Mucosa of rectum (tissue), 2 donors: Measurements from ENCODE around the gene RASGRF2.

Source experiments
- H3K27ac ChIP-seq, 2 donors: one replicate each; pipeline ENCODE4 v1.7.0; 2013; ENCODE audit warnings: inconsistent platforms in 2 of 2, low read depth in 2 of 2, low read length in 2 of 2
- H3K27me3 ChIP-seq, 2 donors: one replicate each; pipeline ENCODE4 v1.7.0; 2013; ENCODE audit warnings: low read length in 2 of 2; ENCODE audit not compliant: control insufficient read depth in 2 of 2, insufficient read depth in 2 of 2
- H3K36me3 ChIP-seq, 2 donors: one replicate each; pipeline ENCODE4 v1.7.0; 2013; ENCODE audit warnings: low read length in 2 of 2; ENCODE audit not compliant: control insufficient read depth in 2 of 2, insufficient read depth in 2 of 2
- H3K4me1 ChIP-seq, 2 donors: one replicate each; pipeline ENCODE4 v1.7.0; 2013; ENCODE audit warnings: low read length in 2 of 2, mild to moderate bottlenecking in 1 of 2; ENCODE audit not compliant: control insufficient read depth in 2 of 2, insufficient read depth in 2 of 2
- H3K4me3 ChIP-seq, 2 donors: one replicate each; pipeline ENCODE4 v1.7.0; 2013; ENCODE audit warnings: low read length in 2 of 2
- H3K9ac ChIP-seq, 2 donors: one replicate each; pipeline ENCODE4 v1.7.0; 2013; ENCODE audit warnings: low read length in 2 of 2, low read depth in 1 of 2, mild to moderate bottlenecking in 1 of 2
- H3K9me3 ChIP-seq, 2 donors: one replicate each; pipeline ENCODE4 v1.7.0; 2013; ENCODE audit warnings: low read length in 2 of 2; ENCODE audit not compliant: control insufficient read depth in 2 of 2
- donor health status: healthy.
- donor health status: Normal muscosa, but diverticular disease.

RASGRF2 gene

DNA sequence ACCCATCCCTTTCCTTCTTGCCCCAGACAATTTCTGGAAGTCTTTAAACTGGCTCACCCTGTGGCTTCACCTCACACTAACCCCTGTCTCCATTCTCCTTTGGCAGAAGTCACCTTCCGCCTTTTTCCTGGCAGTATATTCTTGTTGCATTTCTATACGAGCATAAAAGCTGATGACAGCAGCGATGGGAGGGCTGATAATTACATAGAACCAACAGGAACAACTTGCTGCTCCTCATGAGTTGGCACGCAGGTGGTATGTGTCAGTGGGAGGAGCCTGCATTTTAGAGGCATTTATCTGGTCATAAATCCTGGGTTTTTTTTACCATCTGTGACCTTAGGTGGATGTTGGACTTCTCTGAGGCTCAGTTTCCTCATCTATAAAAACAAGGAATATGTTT lies 211.6 kb downstream of the RASGRF2 start:
- Histone ChIP-seq H3K4me3 (no peak overlapping the region), H3K27ac (no peak overlapping the region), H3K27me3 (no peaks in the 10 kb centered on the region), H3K4me1 (peaks cover 0 to 3% of the 10 kb centered on the region in 2 donors), H3K9me3 (no peaks in the 10 kb centered on the region), H3K36me3 (no peaks in the 10 kb centered on the region), H3K9ac (no peak overlapping the region)

DNA sequence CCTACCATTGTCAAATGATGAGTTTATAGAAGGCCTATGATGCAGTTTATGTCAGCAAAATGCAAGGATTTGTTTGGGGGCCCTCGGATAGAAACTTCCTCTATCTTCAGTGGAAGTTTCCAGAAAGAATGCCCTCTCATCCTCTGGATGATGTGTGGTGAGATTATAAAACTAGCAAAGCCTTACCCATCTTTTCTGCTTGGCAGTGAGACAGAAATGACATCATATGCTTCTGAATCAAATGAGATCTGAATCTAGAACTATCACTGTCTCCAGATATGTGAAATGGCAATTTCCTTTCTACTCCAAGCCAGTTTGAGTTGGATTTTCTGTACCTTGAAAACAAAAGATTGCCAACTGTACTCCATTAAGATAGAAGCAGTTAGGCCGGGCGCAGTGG lies 212.5 kb downstream of the RASGRF2 start:
- Histone ChIP-seq H3K36me3 (no peaks in the 10 kb centered on the region), H3K27me3 (no peaks in the 10 kb centered on the region), H3K4me1 (peaks cover 0 to 3% of the 10 kb centered on the region in 2 donors), H3K27ac (no peak overlapping the region), H3K9me3 (no peaks in the 10 kb centered on the region), H3K4me3 (no peak overlapping the region), H3K9ac (no peak overlapping the region)

DNA sequence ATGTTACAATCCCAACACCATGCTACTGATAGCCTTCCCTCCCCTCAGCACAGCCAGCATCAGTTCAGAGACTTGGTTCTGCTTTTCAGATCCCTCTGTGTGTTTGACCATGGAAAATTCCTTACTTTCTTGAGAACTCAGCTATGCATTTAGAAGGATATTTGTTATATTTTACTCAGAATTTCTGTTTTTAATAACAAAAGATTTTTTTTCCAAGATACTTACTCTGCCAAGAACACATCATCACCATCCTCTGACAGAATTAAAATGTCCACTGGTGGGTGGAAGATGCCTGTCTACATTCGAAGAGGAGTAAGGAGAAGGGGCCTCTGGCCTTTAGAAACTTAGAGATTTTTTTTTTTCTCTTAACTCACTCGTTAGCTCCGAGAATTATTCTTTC lies 216.9 kb downstream of the RASGRF2 start:
- Histone ChIP-seq H3K27ac (no peak overlapping the region), H3K9ac (no peak overlapping the region), H3K9me3 (no peaks in the 10 kb centered on the region), H3K4me3 (no peak overlapping the region), H3K4me1 (no peaks in the 10 kb centered on the region), H3K27me3 (no peaks in the 10 kb centered on the region), H3K36me3 (no peaks in the 10 kb centered on the region)

DNA sequence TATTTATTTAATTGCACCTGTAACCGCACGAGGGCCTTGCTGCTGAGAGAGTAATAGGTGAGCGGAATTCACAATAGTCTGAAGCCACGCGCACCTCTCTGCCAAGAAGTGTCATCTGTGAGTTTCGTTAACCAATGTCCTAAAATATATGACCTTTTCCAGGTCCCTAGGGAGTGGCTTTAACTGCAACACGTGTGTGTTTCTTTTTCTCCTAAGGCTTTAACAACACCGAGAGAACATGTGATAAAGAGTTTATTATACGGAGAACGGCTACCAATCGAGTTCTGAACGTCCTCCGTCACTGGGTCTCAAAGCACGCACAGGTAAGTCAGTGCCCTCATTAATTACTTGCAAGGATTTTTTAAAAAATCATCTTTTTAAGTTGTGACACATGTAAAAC lies 219.8 kb downstream of the RASGRF2 start:
- Histone ChIP-seq H3K36me3 (no peaks in the 10 kb centered on the region), H3K9me3 (no peaks in the 10 kb centered on the region), H3K4me3 (no peak overlapping the region), H3K27me3 (no peaks in the 10 kb centered on the region), H3K9ac (no peak overlapping the region), H3K4me1 (no peaks in the 10 kb centered on the region), H3K27ac (no peak overlapping the region)

DNA sequence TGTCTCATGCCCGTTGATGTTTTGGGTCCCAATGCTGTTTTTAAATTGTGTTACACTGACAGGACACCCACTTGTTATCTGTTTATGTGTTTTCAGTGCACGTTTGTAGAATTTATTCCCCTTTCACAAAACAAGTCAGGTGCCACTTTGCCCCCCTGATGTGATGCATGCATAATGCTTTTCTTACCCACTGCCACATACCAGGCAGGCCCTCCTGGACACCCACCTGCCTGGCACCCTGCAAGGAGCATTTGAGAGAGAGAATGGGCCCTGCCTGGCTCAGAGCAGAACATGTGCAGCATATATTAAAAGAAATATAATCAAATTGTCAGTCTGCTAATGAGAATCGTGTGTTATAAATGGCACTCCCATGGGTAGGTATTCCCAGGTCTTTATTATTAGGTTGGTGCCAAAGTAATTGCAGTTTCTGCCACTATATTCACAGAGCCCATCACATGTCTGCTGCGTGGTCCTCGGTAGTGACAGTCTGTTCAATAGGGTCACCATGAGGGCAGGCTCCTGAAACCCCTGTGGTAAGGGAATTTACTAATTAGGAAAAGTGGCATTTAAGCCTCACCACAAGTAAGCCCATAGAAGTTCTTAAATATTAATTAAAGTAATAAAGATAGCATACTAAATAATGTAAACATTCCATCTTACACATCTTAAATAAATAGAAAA lies 220.8 kb downstream of the RASGRF2 start:
- no peaks in the 10 kb centered on the region for H3K9me3 ChIP-seq
- H3K9ac ChIP-seq, result no peak overlapping the region
- no peaks in the 10 kb centered on the region for H3K27me3 ChIP-seq
- H3K27ac ChIP-seq, result no peak overlapping the region
- no peaks in the 10 kb centered on the region for H3K4me1 ChIP-seq
- no peak overlapping the region for H3K4me3 ChIP-seq
- H3K36me3 ChIP-seq, result no peaks in the 10 kb centered on the region

DNA sequence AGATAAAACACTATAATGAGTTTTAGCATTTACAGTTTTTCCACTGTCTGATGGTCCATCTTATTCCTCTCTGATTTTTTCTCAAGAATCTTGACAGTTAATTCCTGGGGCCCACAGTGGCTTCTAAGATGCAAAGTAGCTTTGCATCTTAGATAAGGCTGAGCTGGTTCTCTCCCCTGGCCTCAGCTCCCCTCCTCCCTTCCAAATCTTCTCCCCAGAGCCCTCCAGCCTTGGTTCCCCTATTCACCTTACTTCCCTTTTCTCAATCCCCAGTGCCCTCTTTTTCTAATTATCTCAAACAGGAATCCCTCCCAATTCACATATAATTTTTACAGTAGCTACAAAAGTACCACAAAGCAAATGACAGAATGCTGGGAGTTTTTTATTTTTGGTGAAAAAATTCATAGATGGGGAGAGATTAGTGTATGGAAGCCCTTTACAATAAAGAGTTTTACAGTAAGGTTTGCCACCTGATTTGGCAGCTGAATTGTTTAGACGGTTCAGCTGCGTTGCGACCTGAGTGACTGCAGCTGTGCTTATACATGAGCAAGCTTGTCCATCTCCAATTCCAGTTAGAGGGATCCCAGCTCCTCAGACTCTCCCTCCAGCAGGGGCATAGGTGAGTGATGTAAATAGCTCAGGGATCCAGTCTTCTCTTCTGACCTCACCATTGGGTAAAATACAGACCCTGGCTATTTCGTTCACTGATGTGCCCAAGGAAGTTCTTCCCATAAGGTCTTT lies 221.6 kb downstream of the RASGRF2 start:
- Histone ChIP-seq H3K27ac (no peak overlapping the region), H3K4me3 (no peak overlapping the region), H3K9me3 (no peaks in the 10 kb centered on the region), H3K27me3 (no peaks in the 10 kb centered on the region), H3K9ac (no peak overlapping the region), H3K36me3 (no peaks in the 10 kb centered on the region), H3K4me1 (no peaks in the 10 kb centered on the region)

DNA sequence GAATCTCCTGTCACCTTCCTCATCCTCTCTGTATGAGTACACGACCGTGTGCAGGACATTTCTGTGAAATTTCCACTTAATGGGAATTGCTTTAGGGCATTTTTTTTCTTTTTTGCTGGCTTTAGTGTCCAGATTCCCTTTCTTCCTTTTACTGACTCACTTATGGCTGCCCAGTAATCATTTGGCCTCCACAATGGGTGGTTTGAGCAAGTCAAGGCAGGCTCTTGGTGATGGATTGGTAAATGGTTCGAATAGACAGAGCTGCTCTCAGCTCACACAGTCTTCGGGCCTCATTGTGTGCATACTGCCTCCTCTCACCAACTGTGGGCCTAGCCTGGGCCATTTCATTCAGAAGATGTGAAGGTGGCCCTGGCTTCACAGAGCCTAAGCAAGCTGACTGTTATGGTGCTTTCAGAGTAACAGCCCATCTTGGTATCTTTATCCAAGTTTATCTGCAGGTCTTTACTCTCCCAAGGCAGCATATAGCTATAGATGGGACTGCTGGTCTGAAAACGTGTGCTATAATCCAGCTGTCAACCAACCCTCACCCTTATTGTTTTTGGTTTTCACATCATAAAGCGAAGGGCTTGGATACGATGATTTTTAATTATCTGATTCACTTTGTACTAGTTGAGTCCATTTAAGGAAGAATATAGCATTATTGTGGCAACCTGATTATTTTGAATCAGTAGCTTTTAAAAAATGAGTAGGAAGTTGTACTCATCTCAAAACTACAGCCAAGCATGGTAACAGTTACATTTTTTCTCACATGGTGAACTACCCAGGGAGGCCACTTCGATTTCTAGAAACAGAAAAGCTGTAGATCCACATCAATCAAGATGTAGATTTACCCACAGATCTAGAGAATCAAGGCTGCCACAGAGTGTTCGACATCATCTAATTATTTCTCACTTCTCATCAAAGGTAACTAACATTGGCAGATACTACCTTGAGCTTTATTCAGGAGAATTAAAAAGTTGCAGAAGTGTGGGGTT lies 222.5 kb downstream of the RASGRF2 start:
- no peak overlapping the region for H3K4me3 ChIP-seq
- no peak overlapping the region for H3K27ac ChIP-seq
- no peaks in the 10 kb centered on the region for H3K9me3 ChIP-seq
- no peak overlapping the region for H3K9ac ChIP-seq
- no peaks in the 10 kb centered on the region for H3K27me3 ChIP-seq
- no peaks in the 10 kb centered on the region for H3K4me1 ChIP-seq
- H3K36me3 ChIP-seq, result no peaks in the 10 kb centered on the region

DNA sequence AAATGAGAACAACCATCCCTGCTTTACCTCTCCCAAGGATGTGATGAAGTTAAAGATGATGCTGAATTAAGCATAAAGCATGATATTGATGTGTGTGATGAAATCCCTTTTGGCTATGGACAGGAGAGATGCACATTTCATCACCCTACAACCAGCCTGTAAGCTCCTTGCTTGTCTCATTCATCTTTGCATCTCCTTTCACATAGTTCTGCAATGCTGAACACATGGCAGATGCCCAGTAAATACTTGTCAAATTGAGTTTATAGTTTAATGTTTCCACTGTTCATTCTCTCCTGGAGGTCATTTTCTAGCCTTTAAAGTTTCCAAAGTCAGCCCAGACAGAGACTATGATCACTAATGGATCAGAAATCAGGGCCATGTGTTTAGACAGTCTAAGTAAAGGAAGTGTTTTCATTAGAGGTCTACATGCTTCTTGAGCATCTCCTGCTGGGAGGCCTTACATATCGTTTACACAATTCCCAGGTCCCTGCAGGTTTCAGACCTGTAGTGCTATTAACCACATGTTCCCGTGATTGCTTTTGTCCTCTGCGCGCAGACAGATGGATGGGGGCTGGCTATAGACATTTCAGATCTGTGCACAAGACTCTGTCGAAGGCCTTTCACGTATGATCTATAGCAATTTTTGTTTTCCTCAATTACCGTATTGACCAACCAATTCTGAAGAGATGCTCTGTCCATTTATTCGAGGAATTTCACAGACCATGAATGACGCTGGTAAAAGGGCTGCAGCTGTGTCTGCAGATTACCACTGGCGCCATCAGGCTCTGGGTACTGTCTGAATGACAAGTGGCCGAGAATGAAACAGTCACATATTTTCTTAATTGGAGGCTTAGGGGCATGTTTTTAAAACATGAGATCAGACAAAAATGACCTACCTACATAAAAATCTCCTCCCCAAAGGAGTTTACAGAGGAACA lies 223.9 kb downstream of the RASGRF2 start:
- Histone ChIP-seq H3K9ac (no peak overlapping the region), H3K9me3 (no peaks in the 10 kb centered on the region), H3K4me1 (no peaks in the 10 kb centered on the region), H3K27ac (no peak overlapping the region), H3K36me3 (no peaks in the 10 kb centered on the region), H3K27me3 (no peaks in the 10 kb centered on the region), H3K4me3 (no peak overlapping the region)

DNA sequence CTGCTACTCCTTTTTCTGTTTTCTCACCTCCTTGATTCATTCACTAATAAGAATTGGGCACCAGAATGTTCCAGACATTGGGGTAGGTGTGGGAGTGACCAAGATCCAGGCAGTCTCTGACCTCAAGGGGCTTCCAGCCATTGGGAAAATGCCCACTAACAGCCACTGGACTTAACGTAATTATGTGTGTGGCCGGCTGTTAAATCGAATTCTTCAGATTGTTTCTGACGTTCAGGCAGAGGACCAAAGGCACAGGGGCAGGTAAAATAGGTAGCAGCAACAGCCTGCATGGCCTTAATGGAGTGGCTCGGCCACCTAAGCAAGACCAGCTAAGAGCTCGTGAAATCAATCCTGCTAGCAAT lies 224.6 kb downstream of the RASGRF2 start:
- H3K9ac ChIP-seq, result no peak overlapping the region
- H3K4me1 ChIP-seq, result no peaks in the 10 kb centered on the region
- no peaks in the 10 kb centered on the region for H3K9me3 ChIP-seq
- H3K27ac ChIP-seq, result no peak overlapping the region
- no peaks in the 10 kb centered on the region for H3K27me3 ChIP-seq
- H3K36me3 ChIP-seq, result no peaks in the 10 kb centered on the region
- no peak overlapping the region for H3K4me3 ChIP-seq
